CD14-positive monocyte (primary cell): ENCODE measurements around the gene COL4A2. TPM values are rescaled to one million over a fixed set of nuclear protein-coding genes. Genes with fewer than 3 reads are reported as not detected.
A peak's percentile ranks its signal among the peaks of the same experiment; 100 is the strongest.

Experiments
- DNase-seq, 3 donors: peaks; one replicate each; pipeline ENCODE4 v3.0.0-alpha.2; 2011 to 2022
- H2AFZ ChIP-seq: 2 replicates; pipeline ENCODE4 v1.6.0; 2012; ENCODE audit warnings: mild to moderate bottlenecking, low read depth, low read length, inconsistent platforms; ENCODE audit not compliant: insufficient read depth, poor library complexity, severe bottlenecking
- H3K27ac ChIP-seq, 2 donors: 1 replicate in 1 of 2; 2 replicates in 1 of 2; pipeline ENCODE4 v1.5.1; 2012 to 2013; ENCODE audit warnings: low read length in 2 of 2, control low read depth in 1 of 2, inconsistent platforms in 1 of 2, low read depth in 1 of 2, mild to moderate bottlenecking in 1 of 2
- H3K27me3 ChIP-seq, 2 donors: one replicate each; pipeline versions ENCODE4 v1.6.0 to v1.6.1; 2011 to 2013; ENCODE audit warnings: low read length in 2 of 2; ENCODE audit not compliant: control insufficient read depth in 2 of 2, insufficient read depth in 2 of 2
- H3K36me3 ChIP-seq, 2 donors: replicated peaks in 1 of 2; 1 replicate in 1 of 2; 2 replicates in 1 of 2; pipeline versions ENCODE4 v1.5.1 to v1.6.1; 2012 to 2013; ENCODE audit warnings: low read length in 2 of 2, control low read depth in 1 of 2, inconsistent platforms in 1 of 2, mild to moderate bottlenecking in 1 of 2; ENCODE audit not compliant: insufficient read depth in 2 of 2, control insufficient read depth in 1 of 2
- H3K4me1 ChIP-seq, 2 donors: 1 replicate in 1 of 2; 2 replicates in 1 of 2; pipeline versions ENCODE4 v1.5.1 to v1.6.1; 2012 to 2013; ENCODE audit warnings: low read length in 2 of 2, control low read depth in 1 of 2, inconsistent platforms in 1 of 2, mild to moderate bottlenecking in 1 of 2, moderate library complexity in 1 of 2; ENCODE audit not compliant: insufficient read depth in 2 of 2, control insufficient read depth in 1 of 2
- H3K4me2 ChIP-seq: replicated peaks from 2 replicates; pipeline ENCODE3; 2012; ENCODE audit warnings: low read length, moderate library complexity, mild to moderate bottlenecking; ENCODE audit not compliant: poor library complexity, severe bottlenecking; ENCODE audit errors: extremely low read depth
- H3K4me3 ChIP-seq, 3 experiments: fragments of 200-600 bp in 1 of 3; sonication (generic) in 1 of 3; replicated peaks in 1 of 3; 1 replicate in 2 of 3; 2 replicates in 1 of 3; pipeline ENCODE4 v1.5.1; 2011 to 2013; ENCODE audit warnings: low read length in 3 of 3, mild to moderate bottlenecking in 3 of 3, control low read depth in 2 of 3, low read depth in 2 of 3, inconsistent platforms in 1 of 3, moderate library complexity in 1 of 3
- H3K79me2 ChIP-seq: 2 replicates; pipeline ENCODE4 v1.6.0; 2012; ENCODE audit warnings: mild to moderate bottlenecking, control low read depth, inconsistent platforms, low read length, moderate library complexity; ENCODE audit not compliant: insufficient read depth
- H3K9ac ChIP-seq: 2 replicates; pipeline ENCODE4 v1.6.0; 2017; ENCODE audit warnings: low read length, mild to moderate bottlenecking; ENCODE audit not compliant: insufficient read depth, poor library complexity, severe bottlenecking
- H3K9me3 ChIP-seq, 2 donors: replicated peaks in 1 of 2; 1 replicate in 1 of 2; 2 replicates in 1 of 2; pipeline versions ENCODE4 v1.5.1 to v1.6.1; 2012 to 2013; ENCODE audit warnings: low read length in 2 of 2, control low read depth in 1 of 2; ENCODE audit not compliant: control insufficient read depth in 1 of 2, insufficient read depth in 1 of 2
- H4K20me1 ChIP-seq: 2 replicates; pipeline ENCODE4 v1.6.0; 2012; ENCODE audit warnings: mild to moderate bottlenecking, low read length, control low read depth, moderate library complexity; ENCODE audit not compliant: insufficient read depth
- H3K27ac Mint-ChIP-seq, 7 donors: one replicate each; pipeline ENCODE4 v1.8.0; 2020; ENCODE audit warnings: mild to moderate bottlenecking in 7 of 7, mixed read lengths in 7 of 7, moderate library complexity in 6 of 7, inconsistent platforms in 2 of 7
- H3K27me3 Mint-ChIP-seq, 3 donors: one replicate each; pipeline ENCODE4 v1.8.0; 2021 to 2022; ENCODE audit warnings: low read depth in 3 of 3, mild to moderate bottlenecking in 3 of 3, mixed read lengths in 3 of 3, moderate library complexity in 3 of 3, inconsistent platforms in 1 of 3
- H3K36me3 Mint-ChIP-seq, 2 donors: one replicate each; pipeline ENCODE4 v1.8.0; 2020; ENCODE audit warnings: mixed read lengths in 2 of 2, inconsistent platforms in 1 of 2, mild to moderate bottlenecking in 1 of 2
- H3K4me1 Mint-ChIP-seq: one replicate; pipeline ENCODE4 v1.8.0; 2020; ENCODE audit warnings: mild to moderate bottlenecking, mixed read lengths
- H3K4me3 Mint-ChIP-seq, 2 donors: one replicate each; pipeline ENCODE4 v1.8.0; 2020; ENCODE audit warnings: mild to moderate bottlenecking in 2 of 2, mixed read lengths in 2 of 2, moderate library complexity in 1 of 2
- H3K9me3 Mint-ChIP-seq, 7 donors: one replicate each; pipeline ENCODE4 v1.8.0; 2020 to 2022; ENCODE audit warnings: mixed read lengths in 7 of 7, mild to moderate bottlenecking in 6 of 7, moderate library complexity in 6 of 7, inconsistent platforms in 2 of 7
- WGBS: methylation state at CpG from one replicate; pipeline ENCODE4 v1.1.5; 2013; ENCODE audit warnings: missing lambda C conversion rate; ENCODE audit not compliant: insufficient coverage; 5-methylcytosine and 5-hydroxymethylcytosine counted together
- intact Hi-C, 2 donors: fragments of 100-400 bp; cut with micrococcal nuclease; formaldehyde crosslinking; loops; one replicate each; pipeline versions ENCODE4 v1.15.0 to v1.15.1; 2023
- polyA plus RNA-seq, 3 donors: library from polyadenylated mRNA; depleted of rRNA in 1 of 3; unstranded in 2 of 3; stranded (reverse) in 1 of 3; fragments of 300-500 nt in 2 of 3; fragments of >200 nt in 1 of 3; fragmentation: Illumina TruSeq in 2 of 3; gene quantifications; 1 replicate in 2 of 3; 2 replicates in 1 of 3; pipeline ENCODE4 v1.2.3, GENCODE V29; 2012 to 2021
- TF ChIP-seq, protein P1 (sequence below): fragments of 200-600 bp; IDR thresholded peaks from one replicate; pipeline ENCODE4 v1.8.0; 2022; ENCODE audit warnings: antibody characterized with exemption, mild to moderate bottlenecking

Gene COL4A2
- polyA plus RNA-seq, 3 donors, result not detected

DNA sequence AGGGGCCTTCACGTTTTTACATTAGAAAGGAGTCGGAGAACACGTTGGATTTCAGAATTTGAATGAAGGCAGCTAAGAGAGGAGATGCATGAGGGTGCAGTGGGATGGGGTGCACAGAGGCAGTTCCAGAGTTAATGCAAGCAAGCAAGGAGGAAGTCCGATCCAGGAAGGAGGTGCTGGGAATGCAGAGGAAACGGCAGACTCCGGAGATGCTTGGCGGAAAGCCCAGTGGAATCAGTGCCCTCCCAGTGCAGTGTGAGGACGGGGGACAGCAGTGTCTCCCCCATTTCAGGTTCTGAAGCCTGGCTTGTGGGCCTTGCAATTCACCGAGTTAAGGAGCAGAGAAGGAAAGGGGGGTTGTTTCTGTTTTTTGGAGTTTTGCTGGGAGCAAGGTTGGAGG lies 100.4 kb downstream of the COL4A2 start:
- Histone ChIP-seq H3K27me3 (peaks cover 2 to 35% of the 10 kb centered on the region in 2 donors), H4K20me1 (no peaks in the 10 kb centered on the region), H3K9me3 (no peaks in the 10 kb centered on the region), H3K27ac (no peak overlapping the region), H3K4me2 (no peak overlapping the region), H3K4me1 (no peaks in the 10 kb centered on the region), H3K36me3 (no peaks in the 10 kb centered on the region), H3K9ac (no peak overlapping the region), H3K4me3 (no peak overlapping the region), H2AFZ (no peak overlapping the region), H3K79me2 (no peaks in the 10 kb centered on the region)
- H3K27me3 Mint-ChIP-seq, result peaks cover 30 to 59% (median 32%) of the 10 kb centered on the region in 3 donors
- H3K27ac Mint-ChIP-seq, result peak overlapping the region in 1 of 7 donors; percentile 54
- H3K4me1 Mint-ChIP-seq, result peaks cover 7% of the 10 kb centered on the region
- TF ChIP-seq, protein P1, sequence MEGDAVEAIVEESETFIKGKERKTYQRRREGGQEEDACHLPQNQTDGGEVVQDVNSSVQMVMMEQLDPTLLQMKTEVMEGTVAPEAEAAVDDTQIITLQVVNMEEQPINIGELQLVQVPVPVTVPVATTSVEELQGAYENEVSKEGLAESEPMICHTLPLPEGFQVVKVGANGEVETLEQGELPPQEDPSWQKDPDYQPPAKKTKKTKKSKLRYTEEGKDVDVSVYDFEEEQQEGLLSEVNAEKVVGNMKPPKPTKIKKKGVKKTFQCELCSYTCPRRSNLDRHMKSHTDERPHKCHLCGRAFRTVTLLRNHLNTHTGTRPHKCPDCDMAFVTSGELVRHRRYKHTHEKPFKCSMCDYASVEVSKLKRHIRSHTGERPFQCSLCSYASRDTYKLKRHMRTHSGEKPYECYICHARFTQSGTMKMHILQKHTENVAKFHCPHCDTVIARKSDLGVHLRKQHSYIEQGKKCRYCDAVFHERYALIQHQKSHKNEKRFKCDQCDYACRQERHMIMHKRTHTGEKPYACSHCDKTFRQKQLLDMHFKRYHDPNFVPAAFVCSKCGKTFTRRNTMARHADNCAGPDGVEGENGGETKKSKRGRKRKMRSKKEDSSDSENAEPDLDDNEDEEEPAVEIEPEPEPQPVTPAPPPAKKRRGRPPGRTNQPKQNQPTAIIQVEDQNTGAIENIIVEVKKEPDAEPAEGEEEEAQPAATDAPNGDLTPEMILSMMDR, result no peak
- peaks cover 0 to 3% (median 0%) of the 10 kb centered on the region in 7 donors for H3K9me3 Mint-ChIP-seq
- 40% methylated on average over 8 of the region's 9 CpGs for WGBS
- intact Hi-C loops, result no loop called here
- no peaks in the 10 kb centered on the region for H3K36me3 Mint-ChIP-seq
- no peak overlapping the region for H3K4me3 Mint-ChIP-seq
- no peak for DNase-seq

DNA sequence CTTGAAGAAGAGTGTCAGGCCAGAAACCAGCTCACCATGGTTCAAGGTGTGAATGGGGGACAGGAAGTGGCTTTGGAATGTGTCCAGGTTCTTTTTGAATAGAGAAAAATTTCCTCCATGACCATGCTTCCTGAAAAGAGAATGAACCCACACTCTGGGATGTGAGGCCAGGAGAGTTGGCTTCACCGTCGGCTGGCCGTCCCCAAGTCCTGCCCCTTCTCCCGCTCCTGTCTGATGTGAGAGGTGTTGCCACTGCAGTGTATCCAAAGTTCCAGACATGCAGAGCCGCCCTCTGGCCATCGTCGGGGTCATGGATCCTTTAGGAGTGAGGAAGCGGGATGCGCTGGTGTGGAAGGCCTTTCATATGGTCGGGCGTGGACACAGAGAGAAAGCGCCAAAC lies 101.2 kb downstream of the COL4A2 start:
- 93% methylated on average over 12 of the region's 12 CpGs for WGBS
- intact Hi-C loops, result no loop called here
- Mint-ChIP-seq H3K9me3 (peaks cover 0 to 3% (median 0%) of the 10 kb centered on the region in 7 donors), H3K27ac (peak overlapping the region in 1 of 7 donors; percentile 22), H3K4me1 (peaks cover 7% of the 10 kb centered on the region), H3K4me3 (peak overlapping the region in 1 of 2 donors; percentile 18), H3K36me3 (no peaks in the 10 kb centered on the region), H3K27me3 (peaks cover 30 to 60% (median 32%) of the 10 kb centered on the region in 3 donors)
- TF ChIP-seq, protein P1, result no peak
- no peak overlapping the region for H3K4me2 ChIP-seq
- no peak overlapping the region for H3K27ac ChIP-seq
- no peaks in the 10 kb centered on the region for H3K9me3 ChIP-seq
- DNase-seq, result no peak
- no peaks in the 10 kb centered on the region for H3K79me2 ChIP-seq
- no peaks in the 10 kb centered on the region for H3K4me1 ChIP-seq
- no peak overlapping the region for H3K9ac ChIP-seq
- H3K4me3 ChIP-seq, result no peak overlapping the region
- peaks cover 2 to 35% of the 10 kb centered on the region in 2 donors for H3K27me3 ChIP-seq
- no peak overlapping the region for H2AFZ ChIP-seq
- no peaks in the 10 kb centered on the region for H4K20me1 ChIP-seq
- no peaks in the 10 kb centered on the region for H3K36me3 ChIP-seq
